Measurements from ENCODE around the gene GPX5.

DNA sequence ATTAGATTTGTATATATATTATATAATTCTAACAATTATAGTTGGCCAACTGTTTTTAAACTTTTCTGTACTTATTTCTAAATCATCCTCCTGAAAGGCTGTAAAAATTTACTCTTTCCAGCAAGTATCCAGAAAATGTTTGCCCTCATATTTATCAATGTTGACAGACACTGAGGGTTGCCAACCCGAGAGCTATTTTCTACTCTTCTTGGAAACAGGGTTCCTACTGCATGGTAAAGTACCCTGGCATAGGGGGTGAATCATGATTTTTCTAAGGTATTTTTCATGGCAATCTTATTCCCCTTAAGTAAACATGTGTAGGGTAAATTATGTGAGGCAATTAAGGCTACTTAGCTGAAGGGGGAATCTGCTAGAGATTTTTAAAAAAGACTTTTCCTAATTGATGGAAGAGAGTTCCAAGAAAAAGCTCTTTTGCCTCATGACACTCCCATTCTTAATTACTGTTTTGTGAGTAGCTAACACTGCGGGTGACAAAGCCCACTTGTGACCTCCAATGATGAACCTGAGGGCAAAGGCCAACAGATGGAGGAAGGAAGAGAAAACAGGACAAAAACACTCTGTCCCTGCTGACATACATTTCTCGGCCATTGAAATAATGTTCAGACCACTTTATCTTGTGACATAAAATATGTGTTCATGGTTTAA, 37.9 kb downstream of the GPX5 start:
- TF ChIP-seq, protein P1, sequence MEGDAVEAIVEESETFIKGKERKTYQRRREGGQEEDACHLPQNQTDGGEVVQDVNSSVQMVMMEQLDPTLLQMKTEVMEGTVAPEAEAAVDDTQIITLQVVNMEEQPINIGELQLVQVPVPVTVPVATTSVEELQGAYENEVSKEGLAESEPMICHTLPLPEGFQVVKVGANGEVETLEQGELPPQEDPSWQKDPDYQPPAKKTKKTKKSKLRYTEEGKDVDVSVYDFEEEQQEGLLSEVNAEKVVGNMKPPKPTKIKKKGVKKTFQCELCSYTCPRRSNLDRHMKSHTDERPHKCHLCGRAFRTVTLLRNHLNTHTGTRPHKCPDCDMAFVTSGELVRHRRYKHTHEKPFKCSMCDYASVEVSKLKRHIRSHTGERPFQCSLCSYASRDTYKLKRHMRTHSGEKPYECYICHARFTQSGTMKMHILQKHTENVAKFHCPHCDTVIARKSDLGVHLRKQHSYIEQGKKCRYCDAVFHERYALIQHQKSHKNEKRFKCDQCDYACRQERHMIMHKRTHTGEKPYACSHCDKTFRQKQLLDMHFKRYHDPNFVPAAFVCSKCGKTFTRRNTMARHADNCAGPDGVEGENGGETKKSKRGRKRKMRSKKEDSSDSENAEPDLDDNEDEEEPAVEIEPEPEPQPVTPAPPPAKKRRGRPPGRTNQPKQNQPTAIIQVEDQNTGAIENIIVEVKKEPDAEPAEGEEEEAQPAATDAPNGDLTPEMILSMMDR (IDR thresholded peaks at IDR 0.05; ENCODE audit: insufficient read depth, low read length) = no peak
- no peak for TF ChIP-seq POLR2AphosphoS5 (IDR thresholded peaks at IDR 0.05; ENCODE audit: low read depth)
- no peak for TF ChIP-seq GABPA (IDR thresholded peaks at IDR 0.05; ENCODE audit: low read depth)
- TF ChIP-seq, protein P2, sequence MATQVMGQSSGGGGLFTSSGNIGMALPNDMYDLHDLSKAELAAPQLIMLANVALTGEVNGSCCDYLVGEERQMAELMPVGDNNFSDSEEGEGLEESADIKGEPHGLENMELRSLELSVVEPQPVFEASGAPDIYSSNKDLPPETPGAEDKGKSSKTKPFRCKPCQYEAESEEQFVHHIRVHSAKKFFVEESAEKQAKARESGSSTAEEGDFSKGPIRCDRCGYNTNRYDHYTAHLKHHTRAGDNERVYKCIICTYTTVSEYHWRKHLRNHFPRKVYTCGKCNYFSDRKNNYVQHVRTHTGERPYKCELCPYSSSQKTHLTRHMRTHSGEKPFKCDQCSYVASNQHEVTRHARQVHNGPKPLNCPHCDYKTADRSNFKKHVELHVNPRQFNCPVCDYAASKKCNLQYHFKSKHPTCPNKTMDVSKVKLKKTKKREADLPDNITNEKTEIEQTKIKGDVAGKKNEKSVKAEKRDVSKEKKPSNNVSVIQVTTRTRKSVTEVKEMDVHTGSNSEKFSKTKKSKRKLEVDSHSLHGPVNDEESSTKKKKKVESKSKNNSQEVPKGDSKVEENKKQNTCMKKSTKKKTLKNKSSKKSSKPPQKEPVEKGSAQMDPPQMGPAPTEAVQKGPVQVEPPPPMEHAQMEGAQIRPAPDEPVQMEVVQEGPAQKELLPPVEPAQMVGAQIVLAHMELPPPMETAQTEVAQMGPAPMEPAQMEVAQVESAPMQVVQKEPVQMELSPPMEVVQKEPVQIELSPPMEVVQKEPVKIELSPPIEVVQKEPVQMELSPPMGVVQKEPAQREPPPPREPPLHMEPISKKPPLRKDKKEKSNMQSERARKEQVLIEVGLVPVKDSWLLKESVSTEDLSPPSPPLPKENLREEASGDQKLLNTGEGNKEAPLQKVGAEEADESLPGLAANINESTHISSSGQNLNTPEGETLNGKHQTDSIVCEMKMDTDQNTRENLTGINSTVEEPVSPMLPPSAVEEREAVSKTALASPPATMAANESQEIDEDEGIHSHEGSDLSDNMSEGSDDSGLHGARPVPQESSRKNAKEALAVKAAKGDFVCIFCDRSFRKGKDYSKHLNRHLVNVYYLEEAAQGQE (IDR thresholded peaks at IDR 0.05; ENCODE audit: insufficient replicate concordance, low read depth) = no peak

Data from HL-60 (cell line).